ENCODE results near the gene KIAA1217. TPM values are rescaled to one million over a fixed set of nuclear protein-coding genes. Genes with fewer than 3 reads are reported as not detected.

The KIAA1217 gene
- total and polyA plus RNA-seq, 2 of the 8 experiments (the other 6 are each of a cell fraction or from before 2014, with no cell fraction given) = 4.5 to 15.6 TPM

GRCh38 chr10:24340446-24340845 lies 131.5 kb downstream of the KIAA1217 start (continued):
- no peak for TF ChIP-seq YY1 (IDR thresholded peaks at IDR 0.05; ENCODE audit: low read depth, low read length)
- no peak for TF ChIP-seq TCF12 (IDR thresholded peaks at IDR 0.05; ENCODE audit: low read depth, low read length)
- no peak for TF ChIP-seq CBX5 (IDR thresholded peaks at IDR 0.05; ENCODE audit: low read depth, low read length)
- no peak for TF ChIP-seq TAF1 (IDR thresholded peaks at IDR 0.05; ENCODE audit: low read depth, low read length)
- TF ChIP-seq CHD7 (IDR thresholded peaks at IDR 0.05; ENCODE audit: insufficient replicate concordance, low read length) = no peak
- no peak for TF ChIP-seq RAD21 (IDR thresholded peaks at IDR 0.05 in 1 of 2, conservative IDR thresholded peaks at IDR 0.05 in 1 of 2; ENCODE audit: low read depth in 2 of 2, low read length in 2 of 2)
- TF ChIP-seq SP1 (IDR thresholded peaks at IDR 0.05; ENCODE audit: low read depth, low read length) = no peak
- TF ChIP-seq BRCA1 (IDR thresholded peaks at IDR 0.05; ENCODE audit: low read depth, low read length) = no peak

All from H1 (cell line).